ENCODE data around the gene NBAS.

Gene NBAS

DNA sequence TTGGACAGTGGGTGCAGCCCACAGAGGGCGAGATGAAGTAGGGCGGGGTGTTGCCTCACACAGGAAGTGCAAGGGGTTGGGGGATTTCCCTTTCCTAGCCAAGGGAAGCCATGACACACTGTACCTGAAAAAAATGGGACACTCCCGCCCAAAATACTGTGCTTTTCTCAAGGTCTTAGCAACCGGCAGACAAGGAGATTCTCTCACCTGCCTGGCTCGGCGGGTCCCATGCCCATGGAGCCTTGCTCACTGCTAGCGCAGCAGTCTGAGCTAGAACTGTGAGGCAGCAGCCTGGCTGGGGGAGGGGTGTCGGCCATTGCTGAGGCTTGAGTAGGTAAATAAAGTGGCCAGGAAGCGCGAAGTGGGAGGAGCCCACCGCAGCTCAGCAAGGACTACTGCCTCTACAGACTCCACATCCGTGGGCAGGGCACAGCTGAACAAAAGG, 244.7 kb downstream of the NBAS start:
- TF ChIP-seq, protein P1, sequence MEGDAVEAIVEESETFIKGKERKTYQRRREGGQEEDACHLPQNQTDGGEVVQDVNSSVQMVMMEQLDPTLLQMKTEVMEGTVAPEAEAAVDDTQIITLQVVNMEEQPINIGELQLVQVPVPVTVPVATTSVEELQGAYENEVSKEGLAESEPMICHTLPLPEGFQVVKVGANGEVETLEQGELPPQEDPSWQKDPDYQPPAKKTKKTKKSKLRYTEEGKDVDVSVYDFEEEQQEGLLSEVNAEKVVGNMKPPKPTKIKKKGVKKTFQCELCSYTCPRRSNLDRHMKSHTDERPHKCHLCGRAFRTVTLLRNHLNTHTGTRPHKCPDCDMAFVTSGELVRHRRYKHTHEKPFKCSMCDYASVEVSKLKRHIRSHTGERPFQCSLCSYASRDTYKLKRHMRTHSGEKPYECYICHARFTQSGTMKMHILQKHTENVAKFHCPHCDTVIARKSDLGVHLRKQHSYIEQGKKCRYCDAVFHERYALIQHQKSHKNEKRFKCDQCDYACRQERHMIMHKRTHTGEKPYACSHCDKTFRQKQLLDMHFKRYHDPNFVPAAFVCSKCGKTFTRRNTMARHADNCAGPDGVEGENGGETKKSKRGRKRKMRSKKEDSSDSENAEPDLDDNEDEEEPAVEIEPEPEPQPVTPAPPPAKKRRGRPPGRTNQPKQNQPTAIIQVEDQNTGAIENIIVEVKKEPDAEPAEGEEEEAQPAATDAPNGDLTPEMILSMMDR (IDR thresholded peaks at IDR 0.05; ENCODE audit: control insufficient read depth, extremely low read depth, insufficient read depth) = no peak
- no peak overlapping the region for H3K4me3 ChIP-seq (ENCODE audit: low read depth, low read length)
- no peak for DNase-seq (ENCODE audit: low read depth)

DNA sequence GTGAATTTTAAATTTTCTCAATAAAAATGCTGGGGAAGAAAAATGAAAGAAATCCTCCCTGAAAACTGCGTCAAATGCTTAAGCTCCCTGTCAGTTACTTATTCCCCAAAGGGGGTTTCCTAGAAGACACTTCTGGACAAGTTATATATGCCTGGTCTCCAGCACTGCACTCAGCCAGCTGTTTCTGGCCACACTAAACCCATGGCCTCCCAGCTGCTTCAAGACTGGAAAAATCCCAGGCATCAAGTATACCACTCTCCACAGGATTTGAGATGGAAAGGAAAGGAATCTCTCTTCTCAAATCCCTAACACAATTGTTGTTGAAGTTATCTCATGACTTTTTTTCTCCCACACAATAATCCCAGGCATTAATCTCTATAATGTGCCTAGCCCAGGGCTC, 245.7 kb downstream of the NBAS start:
- H3K4me3 ChIP-seq (ENCODE audit: low read depth, low read length) = no peak overlapping the region
- DNase-seq (ENCODE audit: low read depth) = no peak
- TF ChIP-seq, protein P1 (IDR thresholded peaks at IDR 0.05; ENCODE audit: control insufficient read depth, extremely low read depth, insufficient read depth) = no peak

DNA sequence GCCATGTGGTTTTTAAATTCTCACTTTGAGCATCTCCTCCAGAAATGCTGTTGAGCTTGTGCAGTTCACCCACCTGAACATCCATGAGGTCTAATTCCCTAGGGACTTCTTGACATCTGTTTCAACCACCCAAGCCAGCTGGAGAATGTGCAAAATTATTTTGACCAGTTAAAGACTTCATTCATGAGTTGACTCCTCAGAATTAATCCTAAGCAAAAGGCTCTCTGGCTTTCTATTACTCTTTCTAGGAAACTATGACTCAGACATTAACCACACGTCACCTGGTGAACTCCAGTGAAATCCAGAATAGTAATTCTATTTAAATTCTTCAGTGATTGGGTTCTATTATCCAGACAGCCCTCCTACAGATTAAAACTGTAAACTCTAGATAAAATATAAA, 247.5 kb downstream of the NBAS start:
- H3K4me3 ChIP-seq (ENCODE audit: low read depth, low read length) = no peak overlapping the region
- TF ChIP-seq, protein P1 (IDR thresholded peaks at IDR 0.05; ENCODE audit: control insufficient read depth, extremely low read depth, insufficient read depth) = no peak
- DNase-seq (ENCODE audit: low read depth) = no peak

DNA sequence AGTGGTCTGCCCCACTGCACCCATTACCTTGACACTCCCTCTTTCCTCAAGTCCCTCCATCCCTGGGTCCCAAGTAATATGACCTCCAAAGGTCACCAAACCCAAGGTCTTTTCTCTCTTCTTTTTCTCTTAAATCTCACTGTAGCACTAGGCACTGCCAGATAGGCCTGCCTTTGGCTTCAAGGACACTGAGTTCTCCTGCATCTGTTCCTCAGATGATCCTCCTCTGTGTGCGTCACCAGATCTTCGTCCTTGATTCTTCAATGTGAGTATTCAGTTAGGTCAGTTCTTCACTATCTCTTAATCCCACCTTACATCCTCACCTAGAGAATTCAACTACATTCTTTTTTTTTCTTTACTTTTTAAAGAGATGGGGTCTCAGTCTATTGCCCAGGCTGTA, 249.2 kb downstream of the NBAS start:
- H3K4me3 ChIP-seq (ENCODE audit: low read depth, low read length) = no peak overlapping the region
- DNase-seq (ENCODE audit: low read depth) = no peak

DNA sequence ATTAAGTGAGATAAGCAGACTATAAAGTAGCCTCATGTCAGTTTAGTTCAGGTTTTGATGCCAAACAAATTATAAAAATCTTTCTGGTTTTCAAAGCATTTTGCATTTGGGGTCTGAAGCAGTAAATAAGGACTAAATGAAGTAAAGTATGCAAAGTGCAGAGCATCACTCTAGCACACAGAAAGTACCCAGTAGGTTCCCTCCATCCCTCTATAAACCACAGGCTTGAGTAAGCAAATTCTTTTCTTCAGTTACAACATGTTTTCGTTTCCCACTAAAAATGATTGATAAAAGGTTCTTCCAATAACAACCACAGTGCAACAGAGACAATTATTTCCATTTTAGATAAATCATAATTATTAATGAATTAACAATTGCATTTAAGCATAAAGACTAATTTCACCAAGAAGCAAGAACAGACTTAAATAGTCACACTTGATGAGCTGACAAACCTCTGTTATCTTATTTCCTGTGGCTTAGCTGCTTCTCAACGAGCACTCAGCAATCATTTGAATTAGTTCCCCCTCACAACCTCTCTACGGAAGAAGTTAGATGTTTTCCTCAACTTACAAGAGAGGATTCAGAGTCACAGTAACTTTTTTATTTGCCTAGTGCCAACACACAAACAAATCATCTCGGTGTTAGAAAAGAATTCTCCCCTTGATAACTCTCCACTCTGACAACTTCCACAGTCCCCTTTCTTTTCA, 249.8 kb downstream of the NBAS start:
- no peak overlapping the region for H3K4me3 ChIP-seq (ENCODE audit: low read depth, low read length)
- TF ChIP-seq, protein P1 (IDR thresholded peaks at IDR 0.05; ENCODE audit: control insufficient read depth, extremely low read depth, insufficient read depth) = no peak
- DNase-seq (ENCODE audit: low read depth) = no peak

More for the DNA sequence above, 249.2 kb downstream of the NBAS start:
- TF ChIP-seq, protein P1 (IDR thresholded peaks at IDR 0.05; ENCODE audit: control insufficient read depth, extremely low read depth, insufficient read depth) = no peak

DNA sequence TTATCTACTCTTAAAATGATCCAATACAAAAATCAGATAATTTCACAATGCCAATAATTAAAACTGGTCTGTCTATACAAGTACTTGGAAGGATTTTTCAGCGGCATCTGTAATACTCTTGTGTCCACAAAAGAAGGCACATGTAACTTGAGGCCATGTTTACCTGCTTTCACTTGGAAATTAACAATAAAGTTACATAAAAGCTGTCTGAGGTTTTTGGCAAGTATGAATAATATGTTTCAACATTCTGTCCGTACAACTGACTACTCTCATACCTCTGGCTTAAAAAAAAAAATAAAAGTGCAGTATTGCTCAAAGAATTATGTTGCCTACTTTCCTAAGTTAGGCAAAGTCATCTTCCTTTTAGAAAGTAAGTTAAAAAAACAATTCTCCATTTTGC, 253.6 kb downstream of the NBAS start:
- no peak overlapping the region for H3K4me3 ChIP-seq (ENCODE audit: low read depth, low read length)

More for the DNA sequence above, 253.6 kb downstream of the NBAS start:
- peak; percentile 84 for DNase-seq (ENCODE audit: low read depth)
- TF ChIP-seq, protein P1 (IDR thresholded peaks at IDR 0.05; ENCODE audit: control insufficient read depth, extremely low read depth, insufficient read depth) = no peak
